ENCODE data around the gene ADIPOR1. TPM values are rescaled to one million over a fixed set of nuclear protein-coding genes. Genes with fewer than 3 reads are reported as not detected.

ADIPOR1 gene
- total RNA-seq, 2 donors from 2014 or later = 124 to 141 TPM

- no peaks in the 10 kb centered on the region for H3K9me3 ChIP-seq
- no peaks in the 10 kb centered on the region for H3K4me1 ChIP-seq
- no peaks in the 10 kb centered on the region for H3K36me3 ChIP-seq
- no peak for DNase-seq (ENCODE audit: low spot score)
- no peak overlapping the region for H3K4me3 ChIP-seq
- H3K27ac ChIP-seq = no peak overlapping the region
- no peaks in the 10 kb centered on the region for H3K27me3 ChIP-seq
- TF ChIP-seq CTCF (IDR thresholded peaks at IDR 0.05) = no peak
Observed at GRCh38 chr1:202976633-202977032, 18.5 kb upstream of the ADIPOR1 start.

- no peak overlapping the region for H3K4me3 ChIP-seq
- H3K27me3 ChIP-seq = no peaks in the 10 kb centered on the region
- no peak overlapping the region for H3K27ac ChIP-seq
- H3K4me1 ChIP-seq = no peaks in the 10 kb centered on the region
- H3K9me3 ChIP-seq = no peaks in the 10 kb centered on the region
- no peaks in the 10 kb centered on the region for H3K36me3 ChIP-seq
- DNase-seq (ENCODE audit: low spot score) = no peak
- no peak for TF ChIP-seq CTCF (IDR thresholded peaks at IDR 0.05)
Observed at GRCh38 chr1:202974856-202975255, 16.7 kb upstream of the ADIPOR1 start.

GRCh38 chr1:202972046-202972445 lies 13.9 kb upstream of the ADIPOR1 start:
- no peaks in the 10 kb centered on the region for H3K9me3 ChIP-seq
- no peak overlapping the region for H3K4me3 ChIP-seq
- H3K27me3 ChIP-seq = no peaks in the 10 kb centered on the region
- no peak for TF ChIP-seq CTCF (IDR thresholded peaks at IDR 0.05)
- no peak overlapping the region for H3K27ac ChIP-seq
- H3K36me3 ChIP-seq = no peaks in the 10 kb centered on the region
- no peak for DNase-seq (ENCODE audit: low spot score)
- H3K4me1 ChIP-seq = peaks cover 0 to 15% of the 10 kb centered on the region in 2 donors

- DNase-seq (ENCODE audit: low spot score) = peak; percentile 70
Observed at GRCh38 chr1:202968895-202969295, 10.8 kb upstream of the ADIPOR1 start.

GRCh38 chr1:202968351-202968750 lies 10.2 kb upstream of the ADIPOR1 start:
- no peak overlapping the region for H3K4me3 ChIP-seq
- H3K27me3 ChIP-seq = no peaks in the 10 kb centered on the region
- no peaks in the 10 kb centered on the region for H3K9me3 ChIP-seq
- DNase-seq (ENCODE audit: low spot score) = no peak
- peaks cover 9% of the 10 kb centered on the region for H3K36me3 ChIP-seq
- no peak for TF ChIP-seq CTCF (IDR thresholded peaks at IDR 0.05)
- H3K27ac ChIP-seq = peak overlapping the region; percentile 97 to 98
- H3K4me1 ChIP-seq = peaks cover 0 to 47% of the 10 kb centered on the region in 2 donors

More at GRCh38 chr1:202968895-202969295, 10.8 kb upstream of the ADIPOR1 start:
- no peak overlapping the region for H3K4me3 ChIP-seq
- TF ChIP-seq CTCF (IDR thresholded peaks at IDR 0.05) = peak in 1 of 2 donors; percentile 71
- H3K27me3 ChIP-seq = no peaks in the 10 kb centered on the region
- H3K27ac ChIP-seq = peak overlapping the region in 1 of 2 donors; percentile 97
- H3K4me1 ChIP-seq = peaks cover 0 to 46% of the 10 kb centered on the region in 2 donors
- H3K9me3 ChIP-seq = no peaks in the 10 kb centered on the region
- H3K36me3 ChIP-seq = peaks cover 5% of the 10 kb centered on the region

GRCh38 chr1:202967684-202968281 lies 9.7 kb upstream of the ADIPOR1 start:
- TF ChIP-seq CTCF (IDR thresholded peaks at IDR 0.05) = no peak
- peak overlapping the region; percentile 93 to 94 for H3K4me3 ChIP-seq
- peaks cover 15% of the 10 kb centered on the region for H3K36me3 ChIP-seq
- peaks cover 0 to 47% of the 10 kb centered on the region in 2 donors for H3K4me1 ChIP-seq
- peak overlapping the region; percentile 97 to 98 for H3K27ac ChIP-seq
- DNase-seq (ENCODE audit: low spot score) = no peak
- no peaks in the 10 kb centered on the region for H3K9me3 ChIP-seq
- H3K27me3 ChIP-seq = no peaks in the 10 kb centered on the region

All from right atrium auricular region (tissue), 2 donors.